ENCODE data around the gene TMEM141.
A peak's percentile ranks its signal among the peaks of the same experiment; 100 is the strongest.
"Not testable (repeated sequence)": the region's sequence is repeated elsewhere in the genome, so short reads cannot be mapped to it uniquely, and the experiment has no call there.

Gene TMEM141

GRCh38 chr9:136831720-136832104 lies 40.6 kb downstream of the TMEM141 start:
- 95% methylated on average over 23 of the region's 23 CpGs for WGBS
- no peaks in the 10 kb centered on the region for H3K4me1 ChIP-seq (ENCODE audit: insufficient read depth, low read length)
- H3K9ac ChIP-seq (ENCODE audit: low read depth, low read length) = no peak overlapping the region
- no peaks in the 10 kb centered on the region for H3K9me3 ChIP-seq (ENCODE audit: insufficient read depth, low read depth, low read length)
- H3K27ac ChIP-seq (ENCODE audit: low read depth, low read length) = no peak overlapping the region
- no peak overlapping the region for H3K4me3 ChIP-seq (ENCODE audit: low read length)
- H3K27me3 ChIP-seq (ENCODE audit: insufficient read depth, low read length) = no peaks in the 10 kb centered on the region
- peaks cover 56% of the 10 kb centered on the region for H3K36me3 ChIP-seq (ENCODE audit: insufficient read depth, low read length)

DNA sequence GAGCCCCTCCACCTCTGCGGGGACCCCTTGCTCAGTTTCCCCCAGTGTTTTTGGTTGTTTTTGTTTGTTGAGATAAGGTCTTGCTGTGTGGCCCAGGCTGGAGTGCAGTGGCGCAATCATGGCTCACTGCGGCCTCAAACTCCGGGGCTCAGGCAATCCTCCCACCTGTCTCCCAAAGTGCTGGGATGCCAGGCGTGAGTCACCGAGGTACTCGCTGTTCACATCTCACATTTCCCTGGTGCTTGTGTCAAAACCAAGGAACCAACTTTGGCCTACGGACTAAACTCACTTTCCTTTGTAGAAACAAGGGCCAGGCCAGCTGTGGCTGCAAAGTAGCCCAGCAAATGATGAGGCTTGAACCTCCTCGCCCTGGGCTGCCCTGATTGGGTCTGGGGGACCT lies 41.4 kb downstream of the TMEM141 start:
- WGBS = 96% methylated on average over 9 of the region's 9 CpGs
- no peak overlapping the region for H3K4me3 ChIP-seq (ENCODE audit: low read length)
- H3K36me3 ChIP-seq (ENCODE audit: insufficient read depth, low read length) = peaks cover 51% of the 10 kb centered on the region
- H3K27me3 ChIP-seq (ENCODE audit: insufficient read depth, low read length) = no peaks in the 10 kb centered on the region
- no peaks in the 10 kb centered on the region for H3K9me3 ChIP-seq (ENCODE audit: insufficient read depth, low read depth, low read length)
- H3K4me1 ChIP-seq (ENCODE audit: insufficient read depth, low read length) = no peaks in the 10 kb centered on the region
- H3K9ac ChIP-seq (ENCODE audit: low read depth, low read length) = no peak overlapping the region
- H3K27ac ChIP-seq (ENCODE audit: low read depth, low read length) = no peak overlapping the region

- WGBS = 91% methylated on average over 16 of the region's 16 CpGs
- H3K4me3 ChIP-seq (ENCODE audit: low read length); H3K27ac ChIP-seq (ENCODE audit: low read depth, low read length); H3K9me3 ChIP-seq (ENCODE audit: insufficient read depth, low read depth, low read length); H3K4me1 ChIP-seq (ENCODE audit: insufficient read depth, low read length); H3K9ac ChIP-seq (ENCODE audit: low read depth, low read length); H3K27me3 ChIP-seq (ENCODE audit: insufficient read depth, low read length): not testable (repeated sequence)
- peaks cover 45% of the 10 kb centered on the region for H3K36me3 ChIP-seq (ENCODE audit: insufficient read depth, low read length)
These were observed 42.4 kb downstream of the TMEM141 start for GRCh38 chr9:136833381-136834048.

DNA sequence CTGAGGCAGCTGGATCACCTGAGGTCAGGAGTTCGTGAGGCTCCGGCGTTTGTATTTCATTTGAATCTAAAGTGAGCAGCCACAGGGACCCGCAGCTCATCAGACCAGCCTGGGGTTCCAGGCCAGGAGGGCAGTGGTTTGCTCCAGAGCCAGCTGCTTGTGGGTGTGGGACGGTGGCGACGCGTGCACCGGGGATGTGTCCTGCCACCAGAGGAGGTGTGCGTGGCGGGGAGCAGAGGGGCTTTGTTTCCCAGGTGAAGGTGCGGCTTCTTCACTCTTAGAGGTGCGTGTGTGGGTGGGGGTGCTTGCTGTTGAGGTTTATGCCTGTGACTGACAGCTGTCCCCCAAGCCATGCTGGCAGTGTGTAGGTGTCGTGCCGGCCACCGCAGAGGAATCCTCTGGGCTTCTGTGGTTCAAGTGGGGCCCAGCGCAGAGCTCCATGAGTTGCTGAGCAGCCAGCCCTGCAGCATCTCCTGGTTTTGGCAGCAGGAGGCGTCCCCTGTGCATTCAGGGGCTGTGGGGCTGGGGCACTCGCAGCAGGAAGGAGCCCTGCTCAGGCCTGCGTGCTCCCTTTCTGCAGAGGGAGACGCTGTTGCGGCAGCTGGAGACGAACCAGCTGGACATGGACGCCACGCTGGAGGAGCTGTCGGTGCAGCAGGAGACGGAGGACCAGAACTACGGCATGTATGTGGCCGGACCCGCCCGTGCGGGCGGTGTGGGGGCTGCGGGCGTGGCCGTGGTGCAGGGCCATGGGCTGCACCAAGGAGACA lies 44.2 kb downstream of the TMEM141 start:
- Histone ChIP-seq H3K9me3 (ENCODE audit: insufficient read depth, low read depth, low read length) (no peaks in the 10 kb centered on the region), H3K9ac (ENCODE audit: low read depth, low read length) (no peak overlapping the region), H3K27ac (ENCODE audit: low read depth, low read length) (no peak overlapping the region), H3K36me3 (ENCODE audit: insufficient read depth, low read length) (peaks cover 39% of the 10 kb centered on the region), H3K4me1 (ENCODE audit: insufficient read depth, low read length) (no peaks in the 10 kb centered on the region), H3K27me3 (ENCODE audit: insufficient read depth, low read length) (no peaks in the 10 kb centered on the region), H3K4me3 (ENCODE audit: low read length) (no peak overlapping the region)
- whole genome bisulfite sequencing = 96% methylated on average over 36 of the region's 36 CpGs

DNA sequence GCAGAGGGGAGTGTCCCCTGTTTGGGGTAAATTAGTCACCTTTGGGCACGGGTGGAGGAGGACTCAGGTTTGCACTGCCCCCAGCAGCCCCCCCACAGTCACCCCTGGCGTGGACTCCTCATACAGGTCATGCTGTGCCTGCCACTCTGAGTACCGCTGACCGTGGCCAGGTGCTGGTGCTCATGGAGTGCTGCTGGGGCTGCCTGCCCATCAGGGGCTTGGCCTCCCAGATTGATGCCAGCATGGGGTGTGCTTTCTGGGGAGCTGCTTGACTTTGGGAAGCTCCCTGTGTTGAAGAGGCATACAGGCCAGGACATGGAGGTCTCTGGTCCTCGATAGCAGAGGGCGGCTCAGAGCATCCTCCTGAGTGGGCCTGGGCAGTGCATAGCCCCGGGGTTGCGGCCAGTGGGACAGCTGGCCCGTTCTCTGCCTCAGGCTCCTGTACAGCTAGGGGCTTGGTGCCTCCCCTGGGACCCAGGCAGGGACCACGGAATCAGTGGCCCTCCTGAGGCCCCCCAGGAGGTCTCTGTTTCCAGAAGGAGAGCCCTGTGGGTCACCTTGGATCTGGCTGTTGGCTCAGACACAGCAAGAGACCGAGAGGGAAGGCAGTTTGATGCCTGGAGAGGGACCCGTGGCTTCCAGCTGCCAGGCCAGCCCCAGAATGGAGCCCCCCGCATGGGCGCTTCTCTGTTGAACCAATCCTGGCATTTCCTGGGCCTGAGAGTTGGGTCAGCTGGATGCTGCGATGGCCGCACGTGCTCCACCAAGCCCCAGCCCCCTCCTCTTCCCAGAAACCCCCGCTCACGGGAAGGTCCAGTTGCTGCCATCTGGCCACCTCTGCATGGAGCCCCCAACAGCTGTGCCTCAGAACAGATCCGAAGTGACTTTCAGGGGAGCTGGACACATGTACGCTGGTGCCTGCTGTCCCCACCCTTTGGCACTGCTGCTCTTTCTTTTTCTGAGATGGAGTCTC lies 45.1 kb downstream of the TMEM141 start:
- peaks cover 30% of the 10 kb centered on the region for H3K36me3 ChIP-seq (ENCODE audit: insufficient read depth, low read length)
- H3K9ac ChIP-seq (ENCODE audit: low read depth, low read length) = no peak overlapping the region
- WGBS = 89% methylated on average over 21 of the region's 21 CpGs
- no peak overlapping the region for H3K27ac ChIP-seq (ENCODE audit: low read depth, low read length)
- H3K4me3 ChIP-seq (ENCODE audit: low read length) = no peak overlapping the region
- no peaks in the 10 kb centered on the region for H3K9me3 ChIP-seq (ENCODE audit: insufficient read depth, low read depth, low read length)
- H3K4me1 ChIP-seq (ENCODE audit: insufficient read depth, low read length) = peaks cover 4% of the 10 kb centered on the region; the same call in 1 of the 2 replicates
- H3K27me3 ChIP-seq (ENCODE audit: insufficient read depth, low read length) = no peaks in the 10 kb centered on the region

GRCh38 chr9:136837146-136837855 lies 46.2 kb downstream of the TMEM141 start:
- no peaks in the 10 kb centered on the region for H3K9me3 ChIP-seq (ENCODE audit: insufficient read depth, low read depth, low read length)
- H3K36me3 ChIP-seq (ENCODE audit: insufficient read depth, low read length) = peaks cover 20% of the 10 kb centered on the region
- no peak overlapping the region for H3K4me3 ChIP-seq (ENCODE audit: low read length)
- no peaks in the 10 kb centered on the region for H3K27me3 ChIP-seq (ENCODE audit: insufficient read depth, low read length)
- no peak overlapping the region for H3K9ac ChIP-seq (ENCODE audit: low read depth, low read length)
- no peak overlapping the region for H3K27ac ChIP-seq (ENCODE audit: low read depth, low read length)
- WGBS = 92% methylated on average over 27 of the region's 27 CpGs
- peaks cover 9% of the 10 kb centered on the region; the same call in 1 of the 2 replicates for H3K4me1 ChIP-seq (ENCODE audit: insufficient read depth, low read length)

DNA sequence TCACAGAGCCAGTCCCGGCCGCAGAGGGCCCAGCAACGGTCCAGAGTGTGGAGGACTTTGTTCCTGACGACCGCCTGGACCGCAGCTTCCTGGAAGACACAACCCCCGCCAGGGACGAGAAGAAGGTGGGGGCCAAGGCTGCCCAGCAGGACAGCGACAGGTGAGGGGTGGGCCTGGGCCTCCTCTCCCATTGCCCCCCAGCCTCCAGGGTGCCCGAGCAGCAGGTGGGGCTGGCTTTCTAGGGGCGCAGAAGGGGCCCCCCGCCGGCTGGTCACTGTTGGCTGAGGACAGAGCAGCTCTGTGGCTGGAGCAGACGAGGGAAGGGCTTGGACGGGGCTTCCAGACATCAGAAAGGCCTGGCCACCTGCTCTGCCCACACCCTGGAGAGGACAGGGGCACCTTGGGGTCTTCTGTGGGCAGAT lies 46.7 kb downstream of the TMEM141 start:
- H3K4me3 ChIP-seq (ENCODE audit: low read length); H3K27ac ChIP-seq (ENCODE audit: low read depth, low read length); H3K4me1 ChIP-seq (ENCODE audit: insufficient read depth, low read length); H3K9me3 ChIP-seq (ENCODE audit: insufficient read depth, low read depth, low read length); H3K9ac ChIP-seq (ENCODE audit: low read depth, low read length); H3K27me3 ChIP-seq (ENCODE audit: insufficient read depth, low read length): not testable (repeated sequence)
- H3K36me3 ChIP-seq (ENCODE audit: insufficient read depth, low read length) = peaks cover 15% of the 10 kb centered on the region
- WGBS = 94% methylated on average over 15 of the region's 15 CpGs

DNA sequence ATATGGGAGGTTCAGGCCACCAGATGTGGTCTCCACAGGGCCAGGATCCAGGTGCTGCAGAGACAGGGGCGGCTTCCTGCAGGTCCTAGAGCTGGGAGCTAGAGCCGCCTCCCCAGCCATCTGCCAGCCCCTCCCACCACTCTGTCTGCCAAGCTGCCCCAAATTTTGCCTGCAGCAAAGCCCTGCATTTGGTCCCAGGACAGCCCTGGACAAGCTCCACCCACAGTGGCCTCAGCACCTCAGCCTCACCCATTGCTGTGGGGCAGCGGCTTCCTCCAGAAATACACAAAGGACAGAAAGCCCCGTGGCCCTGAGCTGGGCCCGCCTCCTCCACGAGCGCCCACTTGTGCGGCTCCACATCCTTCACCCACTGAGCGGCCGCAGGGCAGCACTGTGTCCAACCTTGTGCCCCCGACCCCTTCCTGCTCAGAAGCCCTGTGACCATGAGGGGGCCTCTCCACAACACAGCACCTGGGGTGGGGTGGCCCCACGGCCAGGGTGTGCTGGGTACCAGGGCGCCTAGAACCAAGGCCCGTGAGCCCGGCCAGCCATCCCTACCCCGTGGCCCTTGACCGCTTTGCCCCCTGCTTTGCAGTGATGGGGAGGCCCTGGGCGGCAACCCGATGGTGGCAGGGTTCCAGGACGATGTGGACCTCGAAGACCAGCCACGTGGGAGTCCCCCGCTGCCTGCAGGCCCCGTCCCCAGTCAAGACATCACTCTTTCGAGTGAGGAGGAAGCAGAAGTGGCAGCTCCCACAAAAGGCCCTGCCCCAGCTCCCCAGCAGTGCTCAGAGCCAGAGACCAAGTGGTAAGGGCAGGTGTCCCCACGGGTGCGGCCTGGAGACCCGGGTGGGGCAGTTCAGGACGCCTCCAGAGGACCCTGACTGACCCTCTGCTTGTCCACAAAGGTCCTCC lies 47.4 kb downstream of the TMEM141 start:
- H3K27me3 ChIP-seq (ENCODE audit: insufficient read depth, low read length) = no peaks in the 10 kb centered on the region
- H3K9me3 ChIP-seq (ENCODE audit: insufficient read depth, low read depth, low read length) = no peaks in the 10 kb centered on the region
- H3K4me1 ChIP-seq (ENCODE audit: insufficient read depth, low read length) = peaks cover 9% of the 10 kb centered on the region; the same call in 1 of the 2 replicates
- peaks cover 15% of the 10 kb centered on the region for H3K36me3 ChIP-seq (ENCODE audit: insufficient read depth, low read length)
- no peak overlapping the region for H3K4me3 ChIP-seq (ENCODE audit: low read length)
- no peak overlapping the region for H3K27ac ChIP-seq (ENCODE audit: low read depth, low read length)
- WGBS = 93% methylated on average over 29 of the region's 29 CpGs
- no peak overlapping the region for H3K9ac ChIP-seq (ENCODE audit: low read depth, low read length)

DNA sequence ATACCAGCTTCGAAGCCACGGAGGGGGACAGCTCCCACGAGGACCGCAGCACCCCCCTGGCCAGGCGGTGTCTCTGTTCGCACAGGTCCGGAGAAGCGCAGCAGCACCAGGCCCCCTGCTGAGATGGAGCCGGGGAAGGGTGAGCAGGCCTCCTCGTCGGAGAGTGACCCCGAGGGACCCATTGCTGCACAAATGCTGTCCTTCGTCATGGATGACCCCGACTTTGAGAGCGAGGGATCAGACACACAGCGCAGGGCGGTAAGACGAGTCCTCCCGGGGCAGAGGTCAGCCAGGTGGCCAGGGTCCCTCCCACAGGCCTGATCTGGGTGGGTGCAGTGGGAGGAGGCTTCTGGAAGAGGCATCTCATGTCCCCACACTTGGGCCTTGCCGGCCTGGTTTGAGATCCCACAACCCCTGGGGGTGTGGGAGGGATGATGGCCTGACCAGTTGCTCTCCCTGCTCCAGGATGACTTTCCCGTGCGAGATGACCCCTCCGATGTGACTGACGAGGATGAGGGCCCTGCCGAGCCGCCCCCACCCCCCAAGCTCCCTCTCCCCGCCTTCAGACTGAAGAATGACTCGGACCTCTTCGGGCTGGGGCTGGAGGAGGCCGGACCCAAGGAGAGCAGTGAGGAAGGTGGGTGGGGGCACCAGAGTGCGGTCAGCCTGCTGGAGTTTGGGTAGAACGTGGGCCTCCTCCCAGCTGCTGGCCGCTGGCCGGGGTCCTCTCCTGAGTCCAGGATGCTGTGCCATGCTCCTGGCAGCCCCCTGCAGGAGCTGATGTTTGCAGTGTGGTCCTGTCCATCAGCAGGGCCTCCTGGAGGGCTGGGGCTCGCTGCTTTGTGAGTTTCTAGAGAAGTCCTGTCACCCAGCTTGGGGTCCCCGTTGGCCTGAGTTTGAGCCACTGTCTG lies 48.3 kb downstream of the TMEM141 start:
- Histone ChIP-seq H3K4me3 (ENCODE audit: low read length) (no peak overlapping the region), H3K9me3 (ENCODE audit: insufficient read depth, low read depth, low read length) (no peaks in the 10 kb centered on the region), H3K9ac (ENCODE audit: low read depth, low read length) (no peak overlapping the region), H3K36me3 (ENCODE audit: insufficient read depth, low read length) (peaks cover 15% of the 10 kb centered on the region), H3K27ac (ENCODE audit: low read depth, low read length) (0 out of 2 replicates have a peak overlapping the region, but pooled peaks have one; percentile 18), H3K4me1 (ENCODE audit: insufficient read depth, low read length) (peaks cover 9% of the 10 kb centered on the region; the same call in 1 of the 2 replicates), H3K27me3 (ENCODE audit: insufficient read depth, low read length) (no peaks in the 10 kb centered on the region)
- WGBS = 90% methylated on average over 36 of the region's 36 CpGs
